Brain microvascular endothelial cell (primary cell): Measurements from ENCODE around the gene UCHL1.

Source experiments
- DNase-seq: peaks from one replicate; pipeline ENCODE4 v3.0.0-alpha.2; 2020
- H3K27ac ChIP-seq: fragments of 250-450 bp; sonication (Bioruptor Pico); 2 replicates; pipeline ENCODE4 v1.5.1; 2020; ENCODE audit warnings: mild to moderate bottlenecking, moderate library complexity
- H3K27me3 ChIP-seq: fragments of 250-450 bp; sonication (Bioruptor Pico); replicated peaks from 2 replicates; pipeline ENCODE4 v1.5.1; 2020; ENCODE audit warnings: mild to moderate bottlenecking
- H3K36me3 ChIP-seq: fragments of 250-450 bp; sonication (Bioruptor Pico); replicated peaks from 2 replicates; pipeline ENCODE4 v1.5.1; 2020; ENCODE audit warnings: mild to moderate bottlenecking
- H3K4me3 ChIP-seq: 2 replicates; pipeline ENCODE4 v1.5.1; 2011; ENCODE audit warnings: low read depth, mild to moderate bottlenecking, control low read depth, low read length, moderate library complexity
- CTCF ChIP-seq: IDR thresholded peaks from 2 replicates; pipeline ENCODE4 v1.5.1; 2011; ENCODE audit warnings: low read depth, mild to moderate bottlenecking, moderate library complexity, low read length, control low read depth, inconsistent platforms; ENCODE audit errors: missing control alignments
- in situ Hi-C: cut with HindIII; loops from 2 replicates; pipeline ENCODE4 v1.10.0; 2017; ENCODE audit warnings: low sequenced_read_pairs, low pct_ligation_motif_present

The UCHL1 gene

DNA sequence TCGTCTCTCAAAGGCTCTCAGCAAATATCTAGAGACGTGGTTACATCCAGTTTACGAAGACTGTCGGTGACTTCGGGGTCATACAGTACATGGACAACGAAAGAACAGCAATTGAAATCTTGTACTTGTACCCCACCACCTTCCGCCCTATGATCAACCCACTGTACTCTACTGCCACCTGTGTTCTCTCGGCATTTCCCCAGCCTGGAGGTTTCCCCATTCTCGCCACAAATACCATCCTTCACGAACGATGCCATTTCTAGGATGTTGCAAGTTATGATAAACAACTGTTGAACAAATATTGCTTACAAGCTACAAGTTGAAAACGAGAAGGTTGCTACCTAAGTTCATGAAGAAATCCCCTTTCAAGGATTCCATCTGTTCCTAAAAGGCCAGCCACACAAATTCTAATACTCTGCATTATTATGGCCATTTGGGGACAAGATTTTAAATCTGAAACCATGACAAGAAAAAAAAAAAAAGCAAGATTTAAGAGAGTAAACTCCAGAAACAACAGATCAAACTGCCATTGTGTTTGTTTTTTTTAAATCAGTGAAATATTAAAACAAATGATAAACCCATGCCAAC is 44.0 kb upstream of the UCHL1 start:
- Histone ChIP-seq H3K27me3 (no peaks in the 10 kb centered on the region), H3K36me3 (no peaks in the 10 kb centered on the region), H3K27ac (peak overlapping the region; percentile 25), H3K4me3 (peak overlapping the region; percentile 96)
- peak; percentile 74 for DNase-seq
- in situ Hi-C loops = no loop called here
- peak; percentile 83 for TF ChIP-seq CTCF

DNA sequence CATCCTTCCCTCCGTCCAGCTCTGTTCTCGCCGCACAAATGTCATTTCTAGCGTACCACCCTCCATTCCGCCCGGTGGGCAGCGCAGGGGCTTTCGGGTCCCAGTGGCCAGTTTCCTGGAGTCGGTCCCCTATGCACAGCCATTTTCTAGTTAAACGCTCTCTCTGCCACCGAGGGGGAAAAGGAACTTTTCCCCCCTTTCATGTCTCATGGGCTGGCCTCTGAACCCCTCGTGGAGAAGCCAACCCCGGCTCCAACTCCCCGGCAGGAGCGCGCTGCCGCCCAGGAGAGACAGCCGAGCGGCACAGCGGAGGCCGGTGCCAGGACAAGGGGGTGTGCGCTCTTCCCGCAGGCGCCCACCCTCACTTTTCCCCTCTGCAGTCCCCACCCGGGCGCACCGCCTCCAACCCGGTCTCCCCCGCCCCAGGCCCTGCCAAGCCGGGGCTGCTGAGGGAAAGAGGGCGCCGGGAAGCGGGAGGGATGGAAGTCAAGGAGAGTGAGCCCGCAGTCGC is 43.0 kb upstream of the UCHL1 start:
- peak overlapping the region; percentile 25 for H3K27ac ChIP-seq
- no peak for TF ChIP-seq CTCF
- no peaks in the 10 kb centered on the region for H3K36me3 ChIP-seq
- in situ Hi-C loops = no loop called here
- no peaks in the 10 kb centered on the region for H3K27me3 ChIP-seq
- peak overlapping the region; percentile 96 for H3K4me3 ChIP-seq
- no peak for DNase-seq

DNA sequence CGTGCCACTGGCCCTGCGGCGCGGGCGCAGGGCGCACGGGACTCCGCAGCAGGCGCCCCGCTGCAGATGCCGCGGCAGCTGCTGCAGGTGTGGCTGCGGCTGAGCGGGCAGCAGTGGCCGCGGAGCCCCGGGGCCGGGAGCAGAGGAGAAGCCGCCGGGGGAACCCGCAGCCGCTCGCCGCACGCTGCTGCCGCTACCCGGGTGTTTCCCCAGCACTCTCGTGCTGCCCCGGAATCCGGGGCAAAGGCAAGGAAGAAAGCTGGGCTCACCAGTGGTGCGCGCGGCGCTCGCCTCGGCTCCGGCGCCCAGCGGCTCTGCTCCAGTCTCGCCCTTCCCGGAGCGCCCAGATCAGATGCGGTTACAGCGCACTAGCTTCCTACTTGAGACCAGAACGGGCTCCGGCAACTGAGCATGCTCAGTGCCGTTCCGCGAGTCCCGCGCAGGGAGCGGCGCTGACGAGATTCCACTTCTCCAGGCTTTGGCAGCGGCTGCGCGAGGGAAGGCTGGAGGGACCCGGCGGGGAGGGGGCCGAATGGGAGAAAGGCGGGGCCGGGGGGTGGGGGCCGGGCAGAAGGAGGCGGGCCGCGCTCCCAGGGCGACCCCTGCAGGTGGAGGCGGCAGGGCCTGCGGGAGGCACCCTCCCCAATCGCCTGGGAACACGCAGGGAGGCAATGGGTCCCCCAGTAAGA is 42.4 kb upstream of the UCHL1 start, which contains the start of gene APBB2:
Gene APBB2, minus strand, starts transcription at position 407 of the 689 bp plus-strand sequence. CDS start 181,288 bp downstream, outside the sequence.
- peak within 1 kb of the TSS; percentile 25 for H3K27ac ChIP-seq
- TF ChIP-seq CTCF = peak; percentile 76
- H3K36me3 ChIP-seq = no peaks in the 10 kb centered on the region
- H3K4me3 ChIP-seq = peak within 1 kb of the TSS; percentile 96
- H3K27me3 ChIP-seq = no peaks in the 10 kb centered on the region
- peak; percentile 94 for DNase-seq
- in situ Hi-C loops = no loop called here

- no peak overlapping the region for H3K4me3 ChIP-seq
- no peaks in the 10 kb centered on the region for H3K27me3 ChIP-seq
- TF ChIP-seq CTCF = no peak
- no peak overlapping the region for H3K27ac ChIP-seq
- H3K36me3 ChIP-seq = no peaks in the 10 kb centered on the region
- no peak for DNase-seq
- in situ Hi-C loops = no loop called here
Measured at GRCh38 chr4:41214825-41215146, 41.9 kb upstream of the UCHL1 start.

- H3K27ac ChIP-seq = no peak overlapping the region
- no peak for TF ChIP-seq CTCF
- H3K4me3 ChIP-seq = no peak overlapping the region
- in situ Hi-C loops = no loop called here
- no peaks in the 10 kb centered on the region for H3K27me3 ChIP-seq
- H3K36me3 ChIP-seq = no peaks in the 10 kb centered on the region
- no peak for DNase-seq
Measured at GRCh38 chr4:41215155-41215554, 41.6 kb upstream of the UCHL1 start.
